ENCODE data around the gene SAMD10.

The SAMD10 gene

DNA sequence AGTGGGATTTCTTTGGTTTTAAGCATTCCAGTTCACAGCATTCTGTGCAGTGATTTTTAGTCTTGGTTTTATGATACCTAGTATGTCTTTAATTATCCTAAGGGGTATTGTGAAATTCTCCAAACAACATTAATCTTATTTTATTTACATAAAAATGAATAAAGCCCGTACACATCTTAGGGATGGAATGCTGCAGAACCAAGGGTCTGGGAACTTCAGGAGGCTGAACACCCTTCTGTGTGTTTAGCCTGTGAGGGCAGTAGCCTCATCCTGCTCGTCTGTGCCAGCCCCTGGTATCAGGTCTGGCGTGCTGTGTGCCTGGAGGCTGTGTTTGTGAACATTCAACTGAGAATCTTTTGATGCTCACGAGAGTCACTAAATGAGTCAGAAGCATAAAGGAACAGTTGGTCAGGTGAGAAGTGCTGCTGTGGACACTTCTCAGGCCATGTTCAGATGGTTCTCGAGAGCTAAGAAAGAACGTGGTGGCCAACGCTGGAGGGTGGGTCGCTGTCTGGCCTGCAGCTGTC lies 31.3 kb upstream of the SAMD10 start:
- TF ChIP-seq CTCF (IDR thresholded peaks at IDR 0.05; ENCODE audit: low read depth, low read length, missing control alignments) = no peak
- H3K4me3 ChIP-seq (replicated peaks; ENCODE audit: low read depth, low read length) = no peak overlapping the region
- DNase-seq (ENCODE audit: extremely low read depth, low read depth) = no peak

DNA sequence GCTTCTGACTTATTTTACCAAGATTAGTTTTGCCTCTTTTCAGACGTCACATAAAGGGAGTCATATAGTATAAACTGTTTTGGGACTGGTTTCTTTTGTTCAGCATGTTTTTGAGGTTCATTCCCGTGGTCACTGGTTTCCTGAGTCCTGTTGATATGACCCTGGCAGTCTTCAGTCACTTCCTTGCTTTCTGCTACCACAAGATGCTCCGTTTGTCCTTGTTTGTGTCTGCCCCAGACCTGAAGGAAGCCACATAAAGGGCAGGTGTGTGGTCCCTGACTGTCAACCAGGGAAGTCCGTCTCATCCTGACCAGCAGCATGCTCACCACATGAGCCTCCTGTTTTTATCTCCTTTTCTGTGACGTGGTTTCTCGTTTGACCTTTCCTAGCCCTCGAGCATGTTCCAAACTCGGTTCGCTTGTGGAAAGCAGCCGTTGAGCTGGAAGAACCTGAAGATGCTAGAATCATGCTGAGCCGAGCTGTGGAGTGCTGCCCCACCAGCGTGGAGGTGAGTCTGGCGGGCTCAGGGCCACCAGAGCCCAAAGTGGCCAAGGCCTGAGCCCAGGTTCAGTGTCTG lies 30.5 kb upstream of the SAMD10 start:
- no peak for TF ChIP-seq CTCF (IDR thresholded peaks at IDR 0.05; ENCODE audit: low read depth, low read length, missing control alignments)
- no peak for DNase-seq (ENCODE audit: extremely low read depth, low read depth)
- no peak overlapping the region for H3K4me3 ChIP-seq (replicated peaks; ENCODE audit: low read depth, low read length)

DNA sequence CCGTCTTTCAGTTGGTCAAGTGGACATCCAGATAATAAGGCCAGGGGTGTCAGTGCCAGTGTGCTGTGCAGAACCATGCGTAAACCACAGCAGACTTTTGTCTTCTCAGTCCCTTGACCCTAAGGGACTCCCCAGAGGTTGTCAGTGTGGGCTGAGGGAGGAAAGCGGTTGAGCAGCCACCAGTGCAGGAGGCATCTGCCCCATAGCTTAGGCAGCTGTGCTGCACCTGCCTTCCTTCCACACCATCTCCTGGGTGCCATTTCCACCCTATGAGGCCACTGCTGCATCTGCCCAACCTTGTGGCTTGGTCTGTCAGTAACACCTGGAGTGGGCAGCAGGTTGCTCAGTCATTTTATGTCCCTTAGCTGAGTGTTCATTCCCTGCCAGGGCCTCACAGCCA lies 27.5 kb upstream of the SAMD10 start:
- TF ChIP-seq CTCF (IDR thresholded peaks at IDR 0.05; ENCODE audit: low read depth, low read length, missing control alignments) = no peak
- no peak overlapping the region for H3K4me3 ChIP-seq (replicated peaks; ENCODE audit: low read depth, low read length)
- DNase-seq (ENCODE audit: extremely low read depth, low read depth) = no peak

GRCh38 chr20:64006490-64006889 lies 27.0 kb upstream of the SAMD10 start:
- DNase-seq (ENCODE audit: extremely low read depth, low read depth) = no peak
- no peak for TF ChIP-seq CTCF (IDR thresholded peaks at IDR 0.05; ENCODE audit: low read depth, low read length, missing control alignments)
- no peak overlapping the region for H3K4me3 ChIP-seq (replicated peaks; ENCODE audit: low read depth, low read length)

DNA sequence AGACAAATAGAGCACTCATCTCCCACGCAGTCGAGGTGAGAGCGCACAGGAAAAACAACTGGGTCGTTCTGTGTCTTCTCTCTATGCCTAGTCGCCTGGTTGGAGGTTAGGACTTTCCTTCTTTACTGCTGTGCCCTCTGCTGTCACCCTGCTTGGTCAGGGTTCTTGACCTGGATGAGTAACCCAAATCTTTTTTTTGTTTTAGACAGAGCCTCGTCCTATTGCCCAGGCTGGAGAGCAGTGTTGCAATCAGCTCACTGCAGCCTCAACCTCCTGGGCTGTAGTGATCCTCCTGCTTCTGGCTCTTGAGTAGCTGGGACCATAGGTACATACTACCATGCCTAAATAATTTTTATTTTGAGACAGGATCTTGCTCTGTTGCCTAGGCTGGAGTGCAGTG lies 26.0 kb upstream of the SAMD10 start:
- no peak for DNase-seq (ENCODE audit: extremely low read depth, low read depth)
- no peak overlapping the region for H3K4me3 ChIP-seq (replicated peaks; ENCODE audit: low read depth, low read length)
- TF ChIP-seq CTCF (IDR thresholded peaks at IDR 0.05; ENCODE audit: low read depth, low read length, missing control alignments) = no peak

GRCh38 chr20:64003960-64004725 lies 24.7 kb upstream of the SAMD10 start:
- H3K4me3 ChIP-seq (replicated peaks; ENCODE audit: low read depth, low read length) = no peak overlapping the region
- TF ChIP-seq CTCF (IDR thresholded peaks at IDR 0.05; ENCODE audit: low read depth, low read length, missing control alignments) = no peak
- DNase-seq (ENCODE audit: extremely low read depth, low read depth) = no peak

All from HFF-Myc (cell line).